Measurements from ENCODE around the gene ATG101. TPM values are rescaled to one million over a fixed set of nuclear protein-coding genes. Genes with fewer than 3 reads are reported as not detected.

The ATG101 gene
- total and polyA plus RNA-seq, 8 donors, result 7.6 to 105 (median 37.2) TPM

DNA sequence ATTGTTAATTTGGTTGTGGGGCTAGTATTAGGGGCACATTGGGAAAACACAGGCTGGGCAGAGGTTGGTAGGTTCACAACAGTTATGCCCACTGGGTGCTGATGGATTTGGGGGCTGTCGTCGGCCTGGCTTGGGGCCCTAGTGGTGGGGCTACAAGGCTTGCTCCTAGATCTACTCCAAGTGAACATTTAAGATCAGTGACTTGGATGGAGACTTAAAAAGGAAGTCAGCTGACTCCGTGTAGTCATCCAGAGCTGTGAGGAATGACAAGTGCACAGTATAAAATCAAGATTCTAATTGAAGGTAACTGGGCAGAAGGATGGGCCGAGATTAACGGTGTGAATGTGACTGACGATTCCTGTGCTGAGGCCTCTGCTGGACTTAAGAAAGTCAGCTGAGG lies 31.3 kb upstream of the ATG101 start:
- intact Hi-C loops (cut with DNase I; ENCODE audit: low total_unique reads), result no loop called here
- peak overlapping the region; percentile 21 to 94 (median 87) for H3K27ac ChIP-seq
- H3K27me3 ChIP-seq, result no peaks in the 10 kb centered on the region
- peak overlapping the region in 2 of 4 donors; percentile 56 to 71 for H3K4me3 ChIP-seq
- H3K9me3 ChIP-seq, result no peaks in the 10 kb centered on the region
- peak in 1 of 3 donors; percentile 29 for TF ChIP-seq POLR2AphosphoS5 (IDR thresholded peaks at IDR 0.05)
- no peak for TF ChIP-seq EP300 (IDR thresholded peaks at IDR 0.05)
- peaks cover 22 to 66% (median 42%) of the 10 kb centered on the region in 4 donors for H3K4me1 ChIP-seq
- WGBS, 5 donors, result 60 to 82% (median 77%) methylated on average over 6 of the region's 6 CpGs
- no peak for DNase-seq
- H3K36me3 ChIP-seq, result no peaks in the 10 kb centered on the region

DNA sequence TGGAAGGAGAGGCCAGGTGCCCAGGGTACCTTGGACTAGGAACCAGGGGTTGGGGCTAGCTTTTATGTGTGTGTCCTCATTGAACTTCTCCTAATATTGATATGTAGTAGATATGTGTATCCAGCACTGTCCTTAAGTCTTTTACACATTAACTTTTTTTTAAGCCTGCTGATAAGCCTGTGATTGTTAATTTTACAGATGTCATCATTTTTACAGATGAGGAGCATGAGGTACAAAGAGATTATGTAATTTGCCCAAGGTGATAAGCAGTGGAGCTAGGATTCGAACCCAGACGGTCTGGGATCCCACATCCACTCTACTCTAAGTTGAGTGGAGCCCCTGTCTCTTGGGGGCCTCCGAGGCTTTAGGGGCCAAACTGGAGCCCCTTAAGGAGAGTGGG lies 28.7 kb upstream of the ATG101 start:
- no peak for DNase-seq
- intact Hi-C loops (cut with DNase I; ENCODE audit: low total_unique reads), result no loop called here
- H3K36me3 ChIP-seq, result no peaks in the 10 kb centered on the region
- H3K27me3 ChIP-seq, result no peaks in the 10 kb centered on the region
- no peaks in the 10 kb centered on the region for H3K9me3 ChIP-seq
- TF ChIP-seq CTCF (IDR thresholded peaks at IDR 0.05), result no peak
- TF ChIP-seq EP300 (IDR thresholded peaks at IDR 0.05), result no peak
- no peak for TF ChIP-seq POLR2A (IDR thresholded peaks at IDR 0.05)
- no peak for TF ChIP-seq POLR2AphosphoS5 (IDR thresholded peaks at IDR 0.05)
- no peak overlapping the region for H3K4me3 ChIP-seq
- H3K4me1 ChIP-seq, result peaks cover 42 to 79% (median 65%) of the 10 kb centered on the region in 4 donors
- WGBS, 5 donors, result 61 to 76% (median 66%) methylated on average over 3 of the region's 3 CpGs
- H3K27ac ChIP-seq, result peak overlapping the region in 2 of 5 donors; percentile 35 to 92

DNA sequence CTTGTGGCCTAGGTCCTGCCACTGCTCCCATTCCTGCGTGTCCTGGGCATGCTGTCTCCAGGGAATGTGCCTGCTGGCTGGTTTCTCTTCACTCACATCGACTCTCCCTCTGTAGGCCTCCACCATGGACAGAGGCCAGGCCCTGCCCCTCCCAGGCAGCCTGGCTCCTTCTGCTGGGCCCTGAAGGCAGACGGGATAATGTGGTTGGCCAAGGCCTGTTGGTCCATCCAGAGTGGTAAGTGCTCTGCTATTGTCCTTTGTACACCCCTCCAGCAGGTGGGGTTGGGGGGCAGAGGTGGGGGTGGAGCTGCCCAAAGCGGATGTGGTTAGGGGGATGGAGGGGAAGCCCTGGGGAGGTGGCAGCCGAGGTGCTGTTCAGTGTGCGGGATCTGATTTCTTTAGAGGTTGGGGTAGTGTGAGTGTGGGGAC lies 28.1 kb upstream of the ATG101 start:
- intact Hi-C loops (cut with DNase I; ENCODE audit: low total_unique reads), result no loop called here
- DNase-seq, result peak; percentile 58 to 85
- H3K36me3 ChIP-seq, result no peaks in the 10 kb centered on the region
- TF ChIP-seq EP300 (IDR thresholded peaks at IDR 0.05) (no peak), POLR2A (IDR thresholded peaks at IDR 0.05) (no peak), POLR2AphosphoS5 (IDR thresholded peaks at IDR 0.05) (no peak), CTCF (IDR thresholded peaks at IDR 0.05) (no peak)
- 49 to 55% (median 50%) methylated on average over 6 of the region's 6 CpGs for WGBS, 5 donors
- H3K4me1 ChIP-seq, result peaks cover 38 to 79% (median 65%) of the 10 kb centered on the region in 4 donors
- H3K27ac ChIP-seq, result peak overlapping the region in 4 of 5 donors; percentile 26 to 92 (median 62)
- H3K9me3 ChIP-seq, result no peaks in the 10 kb centered on the region
- no peaks in the 10 kb centered on the region for H3K27me3 ChIP-seq
- H3K4me3 ChIP-seq, result no peak overlapping the region

- H3K27me3 ChIP-seq, result no peaks in the 10 kb centered on the region
- TF ChIP-seq POLR2A (IDR thresholded peaks at IDR 0.05), result no peak
- TF ChIP-seq POLR2AphosphoS5 (IDR thresholded peaks at IDR 0.05), result no peak
- TF ChIP-seq CTCF (IDR thresholded peaks at IDR 0.05), result no peak
- TF ChIP-seq EP300 (IDR thresholded peaks at IDR 0.05), result no peak
- H3K4me3 ChIP-seq, result no peak overlapping the region
- no peaks in the 10 kb centered on the region for H3K36me3 ChIP-seq
- no peaks in the 10 kb centered on the region for H3K9me3 ChIP-seq
- 70 to 83% (median 78%) methylated on average over 5 to 8 of the region's 8 CpGs for WGBS, 5 donors
- DNase-seq, result no peak
- peak overlapping the region; percentile 75 to 92 (median 80) for H3K27ac ChIP-seq
- intact Hi-C loops (cut with DNase I; ENCODE audit: low total_unique reads), result no loop called here
- peaks cover 30 to 78% (median 58%) of the 10 kb centered on the region in 4 donors for H3K4me1 ChIP-seq
Measured at GRCh38 chr12:52042706-52043385, 26.9 kb upstream of the ATG101 start.
